OCI-LY3 (cell line): ENCODE data around the gene TNS3.

Experiments
- EZH2phosphoT487 ChIP-seq: fragments of 200-600 bp; shearing (Covaris generic); IDR thresholded peaks from 2 replicates; pipeline ENCODE4 v1.6.1; 2018; ENCODE audit warnings: antibody characterized with exemption, mixed run types, low read depth
- TF ChIP-seq, protein P1 (sequence below): fragments of 200-600, 300-600 bp; sonication (generic); IDR thresholded peaks from 2 replicates; pipeline ENCODE4 v1.5.1; 2014; ENCODE audit warnings: antibody characterized with exemption, low read length, low read depth

DNA sequence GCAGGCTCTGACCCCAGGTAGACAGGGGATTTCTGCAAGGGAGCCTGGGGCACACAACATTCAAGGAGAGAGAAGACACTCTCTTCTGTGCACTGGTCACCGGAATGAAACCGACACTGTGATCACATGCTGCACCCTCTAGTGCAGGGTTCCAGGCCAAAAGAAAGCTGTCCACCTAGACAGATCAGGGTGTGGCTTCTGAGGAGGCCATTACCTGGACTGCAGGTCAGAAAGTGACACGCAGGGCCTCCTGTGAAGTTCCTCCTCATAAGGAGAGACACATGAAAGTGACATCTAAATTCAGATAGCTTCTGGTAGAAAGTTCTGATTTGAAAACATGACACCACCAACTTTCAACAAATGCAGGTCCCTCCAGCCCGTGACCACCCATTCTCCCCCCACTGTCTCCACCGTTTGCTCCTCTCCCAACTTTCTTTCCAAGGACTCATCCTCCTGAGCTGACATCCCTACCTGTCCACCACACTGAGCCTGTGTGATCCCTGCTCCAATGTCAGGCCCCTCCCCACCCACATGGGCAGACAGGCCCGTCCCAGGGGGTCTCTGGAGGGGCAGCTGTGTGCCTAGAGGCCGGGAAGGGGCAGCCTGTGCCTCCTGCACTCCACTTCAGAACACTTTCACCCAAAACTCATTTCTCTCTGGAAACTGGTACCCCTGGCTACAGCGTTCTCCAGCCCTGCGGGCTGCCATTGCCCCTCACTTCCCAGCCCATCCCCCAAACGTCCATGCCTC, 198.0 kb downstream of the TNS3 start:
- TF ChIP-seq, protein P1, sequence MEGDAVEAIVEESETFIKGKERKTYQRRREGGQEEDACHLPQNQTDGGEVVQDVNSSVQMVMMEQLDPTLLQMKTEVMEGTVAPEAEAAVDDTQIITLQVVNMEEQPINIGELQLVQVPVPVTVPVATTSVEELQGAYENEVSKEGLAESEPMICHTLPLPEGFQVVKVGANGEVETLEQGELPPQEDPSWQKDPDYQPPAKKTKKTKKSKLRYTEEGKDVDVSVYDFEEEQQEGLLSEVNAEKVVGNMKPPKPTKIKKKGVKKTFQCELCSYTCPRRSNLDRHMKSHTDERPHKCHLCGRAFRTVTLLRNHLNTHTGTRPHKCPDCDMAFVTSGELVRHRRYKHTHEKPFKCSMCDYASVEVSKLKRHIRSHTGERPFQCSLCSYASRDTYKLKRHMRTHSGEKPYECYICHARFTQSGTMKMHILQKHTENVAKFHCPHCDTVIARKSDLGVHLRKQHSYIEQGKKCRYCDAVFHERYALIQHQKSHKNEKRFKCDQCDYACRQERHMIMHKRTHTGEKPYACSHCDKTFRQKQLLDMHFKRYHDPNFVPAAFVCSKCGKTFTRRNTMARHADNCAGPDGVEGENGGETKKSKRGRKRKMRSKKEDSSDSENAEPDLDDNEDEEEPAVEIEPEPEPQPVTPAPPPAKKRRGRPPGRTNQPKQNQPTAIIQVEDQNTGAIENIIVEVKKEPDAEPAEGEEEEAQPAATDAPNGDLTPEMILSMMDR: no peak
- no peak for TF ChIP-seq EZH2phosphoT487
